Activated naive CD4-positive, alpha-beta T cell treated with anti-CD3 and anti-CD28 coated beads for 36 hours (primary cell): ENCODE measurements around the gene PRKN. TPM values are rescaled to one million over a fixed set of nuclear protein-coding genes. Genes with fewer than 3 reads are reported as not detected.

Experiments used
- CTCF ChIA-PET: fragments of 350-600 bp; sonication (Branson Sonifier 250); formaldehyde crosslinking; loops from one replicate; lab custom pipeline; 2021; ENCODE audit warnings: antibody characterized with exemption; lab: Charles Lee
- DNase-seq: peaks from one replicate; pipeline ENCODE4 v3.0.0-alpha.2; 2020
- H3K27ac Mint-ChIP-seq: one replicate; pipeline ENCODE4 v1.8.0; 2021; ENCODE audit warnings: mild to moderate bottlenecking, mixed read lengths
- H3K27me3 Mint-ChIP-seq: one replicate; pipeline ENCODE4 v1.8.0; 2021; ENCODE audit warnings: low read depth, mixed read lengths
- H3K36me3 Mint-ChIP-seq: one replicate; pipeline ENCODE4 v1.8.0; 2021; ENCODE audit warnings: low read depth, mixed read lengths
- H3K4me1 Mint-ChIP-seq: one replicate; pipeline ENCODE4 v1.8.0; 2021; ENCODE audit warnings: low read depth, mixed read lengths
- H3K4me3 Mint-ChIP-seq: one replicate; pipeline ENCODE4 v1.8.0; 2021; ENCODE audit warnings: mild to moderate bottlenecking, moderate library complexity, mixed read lengths
- H3K9me3 Mint-ChIP-seq: one replicate; pipeline ENCODE4 v1.8.0; 2021; ENCODE audit warnings: mixed read lengths
- intact Hi-C: fragments of 100-400 bp; cut with micrococcal nuclease; formaldehyde crosslinking; loops from one replicate; pipeline ENCODE4 v1.15.1; 2023
- total RNA-seq, 2 experiments: library from RNA; stranded (reverse); gene quantifications; one replicate each; pipeline ENCODE4 v1.2.3, GENCODE V29; 2021

The PRKN gene
- total RNA-seq, 2 experiments from 2014 or later = 0.33 to 0.72 TPM

DNA sequence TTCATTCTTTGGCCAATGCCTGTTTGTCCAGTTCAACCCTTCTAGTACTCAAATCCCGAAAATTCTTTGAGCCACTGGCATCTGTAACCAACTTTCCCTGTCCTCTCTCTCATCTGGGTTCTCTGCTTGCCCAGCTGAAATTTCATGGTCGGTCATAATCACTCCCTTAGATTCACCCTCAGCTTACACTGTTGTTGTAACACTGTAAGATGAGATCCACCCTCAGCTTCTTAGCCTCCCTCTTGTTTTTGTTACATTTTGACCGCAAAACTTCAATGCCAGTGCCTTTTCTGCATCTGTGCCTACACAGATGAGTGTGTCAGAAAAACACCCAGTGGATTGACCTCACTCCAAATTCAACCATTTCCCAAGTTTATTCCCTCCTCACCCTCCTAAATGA lies 1162.6 kb downstream of the PRKN start:
- H3K27me3 Mint-ChIP-seq = no peaks in the 10 kb centered on the region
- CTCF ChIA-PET = no interaction called here
- no peaks in the 10 kb centered on the region for H3K9me3 Mint-ChIP-seq
- H3K27ac Mint-ChIP-seq = no peak overlapping the region
- H3K4me3 Mint-ChIP-seq = no peak overlapping the region
- no peaks in the 10 kb centered on the region for H3K4me1 Mint-ChIP-seq
- DNase-seq = no peak
- intact Hi-C loops = no loop called here
- no peaks in the 10 kb centered on the region for H3K36me3 Mint-ChIP-seq

DNA sequence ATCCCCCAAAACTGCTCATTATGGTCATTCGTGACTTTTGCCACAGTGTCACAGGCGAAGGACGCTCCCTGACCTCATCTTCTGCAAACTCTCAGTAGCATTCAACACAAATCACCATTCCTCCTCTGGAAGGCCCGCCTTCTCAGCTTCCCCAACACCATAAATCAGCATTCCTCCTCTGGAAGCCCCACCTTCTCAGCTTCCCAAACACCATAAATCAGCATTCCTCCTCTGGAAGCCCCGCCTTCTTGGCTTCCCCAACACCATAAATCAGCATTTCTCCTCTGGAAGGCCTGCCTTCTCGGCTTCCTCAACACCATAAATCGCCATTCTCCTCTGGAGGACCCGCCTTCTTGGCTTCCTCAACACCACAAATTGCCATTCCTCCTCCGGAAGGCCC lies 1165.7 kb downstream of the PRKN start:
- Mint-ChIP-seq H3K27me3 (no peaks in the 10 kb centered on the region), H3K36me3 (peaks cover 2% of the 10 kb centered on the region), H3K9me3 (no peaks in the 10 kb centered on the region), H3K27ac (no peak overlapping the region), H3K4me3 (no peak overlapping the region), H3K4me1 (no peaks in the 10 kb centered on the region)
- no peak for DNase-seq
- intact Hi-C loops = no loop called here
- CTCF ChIA-PET = no interaction called here

DNA sequence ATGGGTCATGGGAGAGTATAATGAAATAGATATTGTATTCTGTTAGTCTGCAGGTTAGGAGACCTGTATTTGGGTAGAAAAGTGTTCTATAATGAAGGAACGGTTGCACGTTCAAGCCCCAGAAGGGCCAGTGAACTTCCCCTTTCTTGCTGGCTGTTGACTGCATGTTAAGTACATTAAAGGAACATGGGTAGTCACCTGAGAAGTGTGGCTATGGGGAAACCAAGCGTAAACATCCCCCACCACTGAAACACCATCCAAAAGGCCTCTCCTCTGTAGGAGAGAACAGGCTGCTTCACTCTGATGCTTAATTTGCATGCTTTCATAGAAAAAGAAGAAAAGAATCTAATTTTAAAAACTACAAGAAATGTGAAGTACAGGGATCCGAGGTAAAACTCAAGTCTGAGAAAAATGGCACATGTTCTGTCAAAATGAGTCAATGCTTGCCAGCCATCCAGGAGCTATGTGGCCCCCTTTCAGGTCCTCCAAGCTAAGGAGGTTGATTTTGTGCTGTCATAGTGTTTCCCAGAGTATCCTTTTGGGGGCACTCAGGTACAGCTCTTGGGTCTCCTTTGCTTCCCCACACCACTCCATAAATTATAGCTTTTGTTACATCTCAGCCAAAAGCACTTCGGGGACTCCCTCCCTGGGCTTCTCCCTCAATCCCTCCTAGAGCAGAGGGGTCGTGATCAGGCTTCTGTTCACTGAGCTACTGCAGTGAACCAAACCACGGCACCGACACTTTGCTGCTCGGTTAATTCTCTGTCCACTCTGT lies 1170.0 kb downstream of the PRKN start:
- Mint-ChIP-seq H3K36me3 (peaks cover 2% of the 10 kb centered on the region), H3K9me3 (peaks cover 5% of the 10 kb centered on the region), H3K4me1 (no peaks in the 10 kb centered on the region), H3K4me3 (no peak overlapping the region), H3K27me3 (no peaks in the 10 kb centered on the region), H3K27ac (no peak overlapping the region)
- CTCF ChIA-PET = no interaction called here
- intact Hi-C loops = no loop called here
- no peak for DNase-seq

DNA sequence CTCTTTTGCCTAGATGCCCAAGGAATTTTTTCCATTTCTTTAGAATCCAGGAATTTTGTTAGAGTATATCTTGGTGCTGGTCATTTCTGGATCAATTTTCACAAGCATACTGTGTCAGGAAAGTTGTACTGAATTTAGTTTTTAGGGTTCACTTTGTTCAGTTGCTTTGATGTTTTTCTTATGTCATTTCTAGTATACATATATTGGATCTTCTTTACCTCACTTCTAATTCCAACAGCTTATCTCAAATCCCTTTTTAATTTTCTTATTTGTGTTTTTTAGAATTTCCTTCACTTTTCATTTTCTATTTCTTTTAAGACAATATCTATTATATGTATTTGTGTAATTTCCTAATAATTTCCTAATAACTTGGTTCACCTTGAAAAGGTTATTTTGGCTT lies 1172.7 kb downstream of the PRKN start:
- H3K27ac Mint-ChIP-seq = no peak overlapping the region
- H3K27me3 Mint-ChIP-seq = no peaks in the 10 kb centered on the region
- peaks cover 2% of the 10 kb centered on the region for H3K36me3 Mint-ChIP-seq
- no peak overlapping the region for H3K4me3 Mint-ChIP-seq
- H3K4me1 Mint-ChIP-seq = no peaks in the 10 kb centered on the region
- H3K9me3 Mint-ChIP-seq = peaks cover 5% of the 10 kb centered on the region
- CTCF ChIA-PET = no interaction called here
- DNase-seq = no peak
- intact Hi-C loops = no loop called here

DNA sequence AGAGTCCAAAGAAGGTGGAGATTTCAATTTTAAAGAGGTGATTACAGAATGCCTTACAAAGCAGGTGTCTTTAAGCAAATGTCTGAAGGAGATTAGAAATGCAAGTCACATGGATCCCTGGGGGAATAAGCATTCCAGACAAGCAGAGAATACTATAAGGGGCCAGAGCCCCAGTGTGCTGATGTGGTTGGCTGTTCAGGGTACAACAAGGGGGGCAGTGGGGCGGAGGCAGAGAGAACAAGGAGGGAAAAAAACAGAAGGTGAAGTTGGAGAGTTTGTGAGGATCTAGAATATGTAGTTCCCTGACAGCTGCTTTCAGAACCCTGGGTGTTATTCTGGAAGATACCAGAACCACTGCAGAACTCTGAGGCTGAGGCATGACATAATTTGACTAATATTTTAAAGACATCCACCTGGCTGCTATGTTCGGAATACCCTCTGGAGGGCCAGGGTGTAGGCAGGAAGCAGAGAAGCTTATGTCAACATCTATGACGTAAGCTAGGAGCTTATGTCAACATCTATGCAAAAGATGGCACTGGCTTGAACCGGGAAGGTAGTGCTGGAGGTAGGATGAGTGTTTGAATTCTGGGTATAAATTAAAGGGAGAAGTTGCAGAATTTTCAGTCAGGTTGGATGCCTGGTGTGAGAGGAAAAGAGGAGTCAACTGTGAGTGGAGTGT lies 1177.5 kb downstream of the PRKN start:
- peaks cover under 1% of the 10 kb centered on the region for H3K9me3 Mint-ChIP-seq
- intact Hi-C loops = no loop called here
- peaks cover 2% of the 10 kb centered on the region for H3K4me1 Mint-ChIP-seq
- CTCF ChIA-PET = no interaction called here
- H3K27ac Mint-ChIP-seq = no peak overlapping the region
- no peak overlapping the region for H3K4me3 Mint-ChIP-seq
- DNase-seq = no peak
- H3K27me3 Mint-ChIP-seq = no peaks in the 10 kb centered on the region
- peaks cover 2% of the 10 kb centered on the region for H3K36me3 Mint-ChIP-seq

DNA sequence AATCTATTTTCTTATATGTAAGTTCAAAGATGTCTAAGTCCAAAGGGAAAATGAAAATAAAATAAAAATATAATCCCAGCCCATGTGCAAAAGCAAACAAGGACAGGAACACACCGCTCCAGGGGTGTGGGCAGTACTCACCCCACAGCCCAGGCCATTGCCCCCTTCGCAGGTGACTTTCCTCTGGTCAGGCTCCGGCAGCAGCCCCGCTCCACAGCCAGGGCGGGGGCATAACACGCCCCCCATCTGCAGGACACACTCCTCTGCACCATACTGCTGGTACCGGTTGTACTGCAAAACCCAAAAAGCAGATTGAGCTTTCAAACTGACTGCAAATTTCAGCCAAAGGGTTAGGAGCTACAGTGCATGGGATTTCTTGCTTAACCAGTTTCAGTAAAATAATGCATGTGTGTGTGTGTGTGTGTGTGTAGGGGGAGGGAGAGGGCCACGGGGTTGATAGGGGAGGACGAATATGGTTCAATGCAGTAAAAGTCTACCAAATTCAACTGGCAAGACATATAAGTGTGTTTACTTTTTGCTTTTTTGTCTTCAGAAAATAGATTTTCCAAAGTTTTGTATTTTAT lies 1178.8 kb downstream of the PRKN start:
- intact Hi-C loops = no loop called here
- H3K27me3 Mint-ChIP-seq = no peaks in the 10 kb centered on the region
- no peak for DNase-seq
- H3K36me3 Mint-ChIP-seq = peaks cover 2% of the 10 kb centered on the region
- H3K4me3 Mint-ChIP-seq = no peak overlapping the region
- H3K9me3 Mint-ChIP-seq = no peaks in the 10 kb centered on the region
- no peak overlapping the region for H3K27ac Mint-ChIP-seq
- CTCF ChIA-PET = no interaction called here
- H3K4me1 Mint-ChIP-seq = peaks cover 2% of the 10 kb centered on the region

DNA sequence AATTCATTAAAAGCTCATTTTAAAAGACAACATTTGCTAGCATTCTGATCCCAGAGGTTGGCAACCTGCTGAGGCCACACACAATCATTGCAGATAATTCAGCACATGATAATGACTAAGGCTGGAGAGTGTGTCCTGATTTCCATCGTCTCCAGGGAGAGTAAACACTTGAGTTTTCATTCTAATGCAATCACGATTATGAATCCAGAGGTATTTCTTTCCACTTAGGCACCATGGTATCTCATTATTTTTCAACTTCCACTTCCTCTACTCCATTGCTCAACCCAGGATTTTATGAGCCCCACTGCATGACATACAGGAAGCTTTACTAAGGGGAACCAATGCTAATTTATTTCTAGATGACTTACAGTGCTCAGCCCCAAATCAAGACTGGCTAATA lies 1179.9 kb downstream of the PRKN start:
- DNase-seq = no peak
- peaks cover 2% of the 10 kb centered on the region for H3K4me1 Mint-ChIP-seq
- intact Hi-C loops = no loop called here
- no peaks in the 10 kb centered on the region for H3K27me3 Mint-ChIP-seq
- H3K4me3 Mint-ChIP-seq = no peak overlapping the region
- H3K27ac Mint-ChIP-seq = no peak overlapping the region
- peaks cover 2% of the 10 kb centered on the region for H3K36me3 Mint-ChIP-seq
- CTCF ChIA-PET = interaction anchor here (0.8 kb wide), 1 partner anchor 129 kb away, joined by 3 read pairs; no protein-coding TSS in a partner anchor
- H3K9me3 Mint-ChIP-seq = no peaks in the 10 kb centered on the region

DNA sequence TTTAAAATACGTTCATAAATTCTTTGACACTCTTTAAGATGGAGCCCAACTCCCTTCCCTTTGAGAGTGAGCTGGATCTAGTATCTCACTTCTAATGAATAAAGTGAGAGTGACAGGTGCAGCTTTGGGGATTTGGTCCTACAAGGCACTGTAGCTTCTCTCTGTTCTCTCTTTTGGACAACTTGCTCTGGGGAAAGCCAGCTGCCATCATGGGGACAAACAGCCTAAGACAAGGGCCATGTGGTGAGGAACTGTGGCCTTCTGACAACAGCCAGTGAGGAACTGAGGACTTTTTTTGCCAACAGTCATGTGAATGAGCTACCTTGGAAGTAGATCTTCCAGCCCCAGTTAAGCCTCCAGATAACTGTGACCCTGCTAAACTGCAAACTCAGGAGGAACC lies 1180.9 kb downstream of the PRKN start:
- H3K4me3 Mint-ChIP-seq = no peak overlapping the region
- intact Hi-C loops = no loop called here
- peaks cover 2% of the 10 kb centered on the region for H3K4me1 Mint-ChIP-seq
- no peaks in the 10 kb centered on the region for H3K9me3 Mint-ChIP-seq
- no peak for DNase-seq
- no peaks in the 10 kb centered on the region for H3K27me3 Mint-ChIP-seq
- peaks cover 2% of the 10 kb centered on the region for H3K36me3 Mint-ChIP-seq
- CTCF ChIA-PET = no interaction called here
- no peak overlapping the region for H3K27ac Mint-ChIP-seq

DNA sequence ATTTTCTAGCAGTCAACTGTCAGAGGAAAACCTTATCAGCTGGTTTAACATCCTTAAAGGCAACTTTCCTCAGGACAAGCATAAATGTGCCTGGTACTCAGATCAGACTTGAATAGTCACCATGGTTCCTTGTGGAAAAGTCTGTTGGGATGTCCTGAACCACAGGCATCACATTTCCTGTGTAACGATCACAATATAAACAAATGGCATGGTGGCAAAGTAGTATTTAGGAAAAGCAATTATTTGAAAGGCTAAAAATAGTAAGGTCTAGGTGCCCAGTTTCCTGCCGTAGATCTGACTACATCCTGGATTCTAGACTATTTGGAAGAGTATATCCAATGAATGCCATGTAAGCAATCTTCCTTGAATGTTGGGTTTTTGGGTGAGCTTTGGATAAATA lies 1181.8 kb downstream of the PRKN start:
- no peak overlapping the region for H3K4me3 Mint-ChIP-seq
- CTCF ChIA-PET = no interaction called here
- intact Hi-C loops = no loop called here
- no peaks in the 10 kb centered on the region for H3K9me3 Mint-ChIP-seq
- H3K4me1 Mint-ChIP-seq = peaks cover 2% of the 10 kb centered on the region
- H3K36me3 Mint-ChIP-seq = peaks cover 2% of the 10 kb centered on the region
- no peak for DNase-seq
- no peaks in the 10 kb centered on the region for H3K27me3 Mint-ChIP-seq
- H3K27ac Mint-ChIP-seq = no peak overlapping the region

DNA sequence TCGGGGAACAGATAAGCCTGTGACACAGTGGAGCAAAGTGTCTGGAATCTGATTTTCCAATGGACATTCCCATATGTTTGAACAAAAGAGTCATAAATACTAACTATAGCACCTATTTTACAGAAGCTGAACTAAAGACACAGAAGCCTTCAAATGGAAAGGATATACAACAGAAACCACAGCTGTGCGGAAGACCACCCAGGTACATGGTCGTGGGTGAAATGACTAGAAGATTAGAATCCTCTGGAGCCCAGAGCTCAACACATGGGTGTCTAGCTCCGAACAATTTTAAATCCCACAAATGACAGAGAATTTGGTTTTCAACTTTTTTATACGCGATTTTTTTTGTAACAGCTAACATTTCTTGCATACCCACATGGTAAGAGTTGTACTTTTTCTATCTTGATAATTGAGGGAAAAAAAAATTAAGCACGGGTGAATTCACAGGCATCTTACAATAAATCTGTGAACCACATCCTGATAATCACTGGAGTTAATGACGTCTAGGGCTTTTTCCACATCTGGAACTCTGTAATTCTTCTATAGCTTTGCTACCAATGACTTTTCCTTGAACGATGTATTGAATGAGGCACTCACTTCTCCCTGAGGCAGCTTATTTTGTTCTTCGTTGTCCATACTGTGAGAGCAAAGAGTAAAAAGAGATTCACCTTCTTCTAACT lies 1182.6 kb downstream of the PRKN start:
- DNase-seq = no peak
- peaks cover 2% of the 10 kb centered on the region for H3K4me1 Mint-ChIP-seq
- H3K27me3 Mint-ChIP-seq = no peaks in the 10 kb centered on the region
- no peak overlapping the region for H3K4me3 Mint-ChIP-seq
- no peak overlapping the region for H3K27ac Mint-ChIP-seq
- no peaks in the 10 kb centered on the region for H3K9me3 Mint-ChIP-seq
- CTCF ChIA-PET = no interaction called here
- peaks cover 2% of the 10 kb centered on the region for H3K36me3 Mint-ChIP-seq
- intact Hi-C loops = no loop called here

DNA sequence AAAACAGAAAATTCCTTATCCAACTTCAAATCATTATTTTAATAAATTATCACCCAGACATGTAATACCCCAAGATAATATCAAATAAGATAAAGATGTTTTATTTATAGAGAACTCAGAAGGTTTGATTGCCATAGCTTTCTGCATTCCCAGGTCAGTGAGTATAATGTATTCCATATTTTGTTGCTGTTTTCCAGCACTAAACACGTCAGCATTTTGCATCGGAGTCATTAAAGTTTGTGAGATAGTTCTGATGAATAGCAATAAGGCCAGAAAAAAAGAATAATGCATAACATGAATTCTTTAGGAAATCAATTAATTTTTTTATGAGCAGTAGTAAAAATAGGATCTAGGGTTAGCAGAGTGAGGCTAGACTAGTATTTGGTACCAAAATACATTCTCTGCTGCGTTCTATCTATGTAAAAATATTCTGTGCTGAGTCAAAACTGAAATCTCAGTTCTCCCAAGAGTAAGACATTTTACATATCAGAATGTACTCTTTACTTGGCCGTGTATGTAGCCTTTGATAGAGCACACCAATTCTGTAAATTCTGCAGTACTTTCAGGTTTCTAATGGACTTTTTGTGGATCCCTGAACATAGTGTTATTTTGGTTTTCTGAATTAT lies 1183.8 kb downstream of the PRKN start:
- no peak for DNase-seq
- intact Hi-C loops = no loop called here
- Mint-ChIP-seq H3K36me3 (peaks cover 2% of the 10 kb centered on the region), H3K27ac (no peak overlapping the region), H3K4me3 (no peak overlapping the region), H3K4me1 (peaks cover 2% of the 10 kb centered on the region), H3K9me3 (no peaks in the 10 kb centered on the region), H3K27me3 (no peaks in the 10 kb centered on the region)
- CTCF ChIA-PET = no interaction called here

DNA sequence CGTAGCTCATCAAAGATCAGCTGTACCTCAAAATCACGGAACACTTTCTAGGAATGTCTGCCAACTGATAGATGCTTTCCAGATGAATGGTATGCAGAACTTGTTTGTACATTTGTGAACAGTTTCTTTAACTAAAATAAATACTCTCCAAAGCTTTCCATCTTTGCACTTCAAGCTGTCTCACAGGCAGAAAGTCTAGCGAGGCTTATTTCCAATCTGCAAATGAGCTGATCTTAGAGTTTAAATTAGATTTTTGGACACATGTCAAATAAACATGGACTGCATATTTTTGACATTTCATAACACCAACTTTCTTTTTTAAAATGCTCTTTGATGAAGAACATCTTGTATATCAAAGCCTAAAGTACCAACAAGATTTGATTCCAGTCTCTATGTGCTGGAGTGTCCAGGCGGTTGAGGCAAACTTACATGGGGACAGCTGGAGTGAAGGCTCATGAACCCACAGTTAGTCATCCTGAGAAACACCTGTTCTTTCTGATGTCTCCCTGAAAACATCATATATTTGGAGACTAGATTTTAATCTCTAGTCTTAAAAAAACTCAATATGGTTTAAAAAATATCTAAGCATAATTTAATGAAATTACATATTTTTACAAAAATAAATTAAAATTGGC lies 1185.1 kb downstream of the PRKN start:
- Mint-ChIP-seq H3K4me3 (no peak overlapping the region), H3K27me3 (no peaks in the 10 kb centered on the region), H3K4me1 (peaks cover 2% of the 10 kb centered on the region), H3K9me3 (no peaks in the 10 kb centered on the region), H3K27ac (no peak overlapping the region), H3K36me3 (peaks cover 2% of the 10 kb centered on the region)
- DNase-seq = no peak
- intact Hi-C loops = no loop called here
- CTCF ChIA-PET = interaction anchor here (0.6 to 0.7 kb wide), 2 partner anchors 9 to 168 kb away, joined by 3 read pairs; no protein-coding TSS in a partner anchor
